SK-N-SH (cell line): ENCODE measurements around the gene DIPK1A. TPM values are rescaled to one million over a fixed set of nuclear protein-coding genes. Genes with fewer than 3 reads are reported as not detected.

Experiments
- CTCF ChIA-PET: fragments of 300-600, 350-600 bp; formaldehyde crosslinking; extraction: SDS; loops from one replicate; lab custom pipeline; 2021; lab: Yijun Ruan, JAX
- POLR2A ChIA-PET: fragments of 350-600 bp; sonication (Branson Sonifier 250); formaldehyde crosslinking; extraction: SDS; loops from one replicate; lab custom pipeline; 2020; ENCODE audit warnings: antibody characterized with exemption, inconsistent platforms; lab: Yijun Ruan, JAX
- DNase-seq: peaks from one replicate; pipeline ENCODE4 v3.0.0; 2012
- H2AFZ ChIP-seq: fragments of 200-600 bp; sonication (generic); 2 replicates; pipeline ENCODE4 v1.8.1; 2016; ENCODE audit warnings: antibody characterized with exemption, mild to moderate bottlenecking, low read depth
- H3F3A ChIP-seq: fragments of 200-600 bp; sonication (generic); replicated peaks from 2 replicates; pipeline ENCODE3; 2016; ENCODE audit warnings: antibody characterized with exemption, mild to moderate bottlenecking; ENCODE audit not compliant: insufficient read depth
- H3K27ac ChIP-seq, 2 experiments: fragments of 200-500 bp in 1 of 2; fragments of 200-600 bp in 1 of 2; sonication (Bioruptor generic) in 1 of 2; sonication (generic), shearing (Covaris generic) in 1 of 2; 2 replicates each; pipeline versions ENCODE4 v1.5.1 to v1.6.1; 2014 to 2016; ENCODE audit warnings: low read depth in 2 of 2, inconsistent platforms in 1 of 2, low read length in 1 of 2, mild to moderate bottlenecking in 1 of 2, mixed read lengths in 1 of 2
- H3K27me3 ChIP-seq: fragments of 200-600 bp; sonication (generic), shearing (Covaris generic); 2 replicates; pipeline ENCODE4 v1.6.1; 2016; ENCODE audit warnings: mixed run types; ENCODE audit not compliant: insufficient read depth
- H3K36me3 ChIP-seq, 2 experiments: fragments of 200-500 bp in 1 of 2; fragments of 200-600 bp in 1 of 2; sonication (Bioruptor generic) in 1 of 2; sonication (generic) in 1 of 2; replicated peaks in 1 of 2; 2 replicates each; pipeline versions ENCODE3 to v1.5.1; 2014 to 2016; ENCODE audit warnings: low read length in 1 of 2, mild to moderate bottlenecking in 1 of 2; ENCODE audit not compliant: insufficient read depth in 2 of 2, control insufficient read depth in 1 of 2
- H3K4me1 ChIP-seq, 2 experiments: fragments of 200-500 bp in 1 of 2; fragments of 200-600 bp in 1 of 2; sonication (Bioruptor generic) in 1 of 2; sonication (generic), shearing (Covaris generic) in 1 of 2; 2 replicates each; pipeline versions ENCODE4 v1.5.1 to v1.6.1; 2014 to 2016; ENCODE audit warnings: low read depth in 1 of 2, low read length in 1 of 2, mixed run types in 1 of 2; ENCODE audit not compliant: insufficient read depth in 2 of 2, control insufficient read depth in 1 of 2
- H3K4me2 ChIP-seq: fragments of 200-600 bp; sonication (generic), shearing (Covaris generic); 2 replicates; pipeline ENCODE4 v1.6.1; 2017; ENCODE audit warnings: mixed run types
- H3K4me3 ChIP-seq, 2 experiments: fragments of 200-500 bp in 1 of 2; fragments of 200-600 bp in 1 of 2; sonication (Bioruptor generic) in 1 of 2; sonication (generic), shearing (Covaris generic) in 1 of 2; 2 replicates each; pipeline versions ENCODE4 v1.5.1 to v1.8.1; 2014 to 2016; ENCODE audit warnings: low read depth in 2 of 2, inconsistent platforms in 1 of 2, low read length in 1 of 2, mild to moderate bottlenecking in 1 of 2, mixed read lengths in 1 of 2, moderate library complexity in 1 of 2
- H3K79me2 ChIP-seq: fragments of 200-600 bp; sonication (generic); 2 replicates; pipeline ENCODE4 v1.8.1; 2017; ENCODE audit warnings: mild to moderate bottlenecking; ENCODE audit not compliant: insufficient read depth
- H3K9ac ChIP-seq: fragments of 200-600 bp; sonication (generic); 2 replicates; pipeline ENCODE4 v1.6.1; 2017; ENCODE audit warnings: mixed run types
- H3K9me2 ChIP-seq: fragments of 200-600 bp; sonication (generic); 2 replicates; pipeline ENCODE4 v1.6.1; 2017; ENCODE audit warnings: mixed run types
- H3K9me3 ChIP-seq: fragments of 200-600 bp; sonication (generic); 2 replicates; pipeline ENCODE4 v1.6.1; 2017; ENCODE audit warnings: mixed run types, mild to moderate bottlenecking, moderate library complexity
- H4K20me1 ChIP-seq: fragments of 200-600 bp; sonication (generic); 2 replicates; pipeline ENCODE4 v1.6.1; 2017; ENCODE audit warnings: mild to moderate bottlenecking, mixed run types; ENCODE audit not compliant: insufficient read depth
- FOSL2 ChIP-seq: IDR thresholded peaks from 2 replicates; pipeline ENCODE4 v1.4.0; 2012; ENCODE audit warnings: low read depth, mild to moderate bottlenecking, moderate library complexity, borderline replicate concordance
- JUND ChIP-seq: IDR thresholded peaks from 2 replicates; pipeline ENCODE4 v1.4.0; 2012
- NRF1 ChIP-seq: IDR thresholded peaks from 2 replicates; pipeline ENCODE4 v1.6.1; 2012; ENCODE audit warnings: low read depth, mild to moderate bottlenecking, low read length
- RFX5 ChIP-seq: IDR thresholded peaks from 2 replicates; pipeline ENCODE4 v1.6.1; 2012; ENCODE audit warnings: mild to moderate bottlenecking, improper control_type of control experiment, low read length
- USF2 ChIP-seq: fragments of 150-350 bp; IDR thresholded peaks from 2 replicates; pipeline ENCODE4 v1.6.1; 2017; ENCODE audit warnings: antibody characterized with exemption, low read length, low read depth, borderline replicate concordance
- WGBS: methylation state at CpG from one replicate; pipeline ENCODE4 v1.1.6; 2017; ENCODE audit warnings: low lambda C conversion rate; 5-methylcytosine and 5-hydroxymethylcytosine counted together
- polyA plus RNA-seq, 3 experiments: library from polyadenylated mRNA; depleted of rRNA; stranded (reverse); fragments of >200 nt; gene quantifications; 2 replicates each; pipeline ENCODE4 v1.2.3, GENCODE V29; 2012
- TF ChIP-seq, protein P1 (sequence below): IDR thresholded peaks from 2 replicates; pipeline ENCODE4 v1.6.1; 2012; ENCODE audit warnings: mild to moderate bottlenecking, low read depth, low read length, moderate library complexity

DIPK1A gene
- polyA plus RNA-seq, 1 of the 3 experiments (the other 2 are of a cell fraction), result 3.4 TPM

DNA sequence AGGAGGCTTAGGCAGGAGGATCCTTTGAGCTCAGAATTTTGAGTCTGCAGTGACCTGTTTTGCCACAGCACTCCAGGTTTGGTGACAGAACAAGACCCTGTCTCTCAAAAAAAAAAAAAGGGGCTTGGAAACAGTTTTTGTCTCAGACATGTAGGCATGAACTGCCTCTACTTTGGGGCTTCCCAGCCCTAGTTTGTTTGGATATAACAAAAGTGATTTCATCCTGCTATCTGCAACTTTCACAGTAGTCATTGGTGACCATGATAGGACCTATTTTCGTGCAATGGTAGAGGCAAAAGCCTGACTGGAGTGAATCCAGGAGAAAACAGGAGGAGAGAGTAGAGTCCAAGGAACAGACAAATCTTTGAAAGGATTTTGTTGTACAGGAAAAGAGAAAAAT is 156.0 kb downstream of the DIPK1A start:
- H4K20me1 ChIP-seq, result no peaks in the 10 kb centered on the region
- H3K4me2 ChIP-seq, result peak overlapping the region; percentile 27; the same call in 1 of the 2 replicates
- CTCF ChIA-PET, result interaction anchor here (1.5 kb wide), 1 partner anchor 13 kb away, joined by 4 read pairs; no protein-coding TSS in a partner anchor
- no peaks in the 10 kb centered on the region for H3K9me3 ChIP-seq
- no peak overlapping the region for H2AFZ ChIP-seq
- DNase-seq, result no peak
- no peaks in the 10 kb centered on the region for H3K9me2 ChIP-seq
- H3K27me3 ChIP-seq, result no peaks in the 10 kb centered on the region
- TF ChIP-seq NRF1 (no peak), USF2 (no peak)
- TF ChIP-seq, all 33 proteins: peak for 0
- no peaks in the 10 kb centered on the region for H3K79me2 ChIP-seq
- no peaks in the 10 kb centered on the region for H3K36me3 ChIP-seq
- no peak overlapping the region for H3K9ac ChIP-seq
- H3K4me3 ChIP-seq, result no peak overlapping the region
- WGBS, result 58% methylated on average over 1 of the region's 1 CpG
- H3K27ac ChIP-seq, result peak overlapping the region in 1 of 2 experiments; percentile 17; a peak in 1 of 4 replicates
- H3F3A ChIP-seq, result peaks cover 3% of the 10 kb centered on the region
- POLR2A ChIA-PET, result no interaction called here
- H3K4me1 ChIP-seq, result peaks cover 0 to 5% of the 10 kb centered on the region in 2 experiments; a peak in 1 of 4 replicates

DNA sequence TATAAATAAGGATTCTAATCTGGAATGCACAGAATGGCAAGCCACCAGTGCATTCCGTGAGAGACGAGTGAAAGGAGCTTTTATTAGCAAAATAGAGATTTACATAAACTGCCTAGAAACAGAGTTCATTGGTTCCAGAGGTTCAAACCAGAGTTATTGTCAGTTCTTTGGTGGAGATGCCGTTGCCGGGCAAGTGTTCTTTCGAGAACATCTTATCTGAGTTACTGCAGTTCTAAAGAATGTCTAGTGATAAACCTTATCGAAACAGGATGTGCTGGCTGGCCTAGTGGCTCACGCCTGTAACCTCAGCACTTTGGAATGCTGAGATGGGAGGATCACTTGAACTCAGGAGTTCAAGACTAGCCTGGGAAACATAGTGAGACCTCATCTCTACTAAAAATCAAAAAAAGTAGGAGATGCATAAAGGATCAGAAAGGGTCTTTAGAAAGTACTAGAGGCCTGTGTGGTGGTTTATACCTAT is 156.5 kb downstream of the DIPK1A start:
- ChIA-PET CTCF (interaction anchor here (1.3 to 1.5 kb wide), 2 partner anchors 11 to 14 kb away, joined by 4 read pairs; no protein-coding TSS in a partner anchor), POLR2A (no interaction called here)
- Histone ChIP-seq H3K4me2 (peak overlapping the region; percentile 27; the same call in 1 of the 2 replicates), H3K9me3 (no peaks in the 10 kb centered on the region), H3K9me2 (no peaks in the 10 kb centered on the region), H3K4me1 (peaks cover 0 to 5% of the 10 kb centered on the region in 2 experiments; a peak in 1 of 4 replicates), H2AFZ (no peak overlapping the region), H4K20me1 (no peaks in the 10 kb centered on the region), H3K9ac (no peak overlapping the region), H3K27me3 (no peaks in the 10 kb centered on the region), H3K79me2 (no peaks in the 10 kb centered on the region), H3F3A (peaks cover 3% of the 10 kb centered on the region), H3K4me3 (no peak overlapping the region), H3K27ac (peak overlapping the region in 1 of 2 experiments; percentile 17; a peak in 1 of 4 replicates), H3K36me3 (no peaks in the 10 kb centered on the region)
- 53% methylated on average over 7 of the region's 7 CpGs for WGBS
- TF ChIP-seq, protein P1, sequence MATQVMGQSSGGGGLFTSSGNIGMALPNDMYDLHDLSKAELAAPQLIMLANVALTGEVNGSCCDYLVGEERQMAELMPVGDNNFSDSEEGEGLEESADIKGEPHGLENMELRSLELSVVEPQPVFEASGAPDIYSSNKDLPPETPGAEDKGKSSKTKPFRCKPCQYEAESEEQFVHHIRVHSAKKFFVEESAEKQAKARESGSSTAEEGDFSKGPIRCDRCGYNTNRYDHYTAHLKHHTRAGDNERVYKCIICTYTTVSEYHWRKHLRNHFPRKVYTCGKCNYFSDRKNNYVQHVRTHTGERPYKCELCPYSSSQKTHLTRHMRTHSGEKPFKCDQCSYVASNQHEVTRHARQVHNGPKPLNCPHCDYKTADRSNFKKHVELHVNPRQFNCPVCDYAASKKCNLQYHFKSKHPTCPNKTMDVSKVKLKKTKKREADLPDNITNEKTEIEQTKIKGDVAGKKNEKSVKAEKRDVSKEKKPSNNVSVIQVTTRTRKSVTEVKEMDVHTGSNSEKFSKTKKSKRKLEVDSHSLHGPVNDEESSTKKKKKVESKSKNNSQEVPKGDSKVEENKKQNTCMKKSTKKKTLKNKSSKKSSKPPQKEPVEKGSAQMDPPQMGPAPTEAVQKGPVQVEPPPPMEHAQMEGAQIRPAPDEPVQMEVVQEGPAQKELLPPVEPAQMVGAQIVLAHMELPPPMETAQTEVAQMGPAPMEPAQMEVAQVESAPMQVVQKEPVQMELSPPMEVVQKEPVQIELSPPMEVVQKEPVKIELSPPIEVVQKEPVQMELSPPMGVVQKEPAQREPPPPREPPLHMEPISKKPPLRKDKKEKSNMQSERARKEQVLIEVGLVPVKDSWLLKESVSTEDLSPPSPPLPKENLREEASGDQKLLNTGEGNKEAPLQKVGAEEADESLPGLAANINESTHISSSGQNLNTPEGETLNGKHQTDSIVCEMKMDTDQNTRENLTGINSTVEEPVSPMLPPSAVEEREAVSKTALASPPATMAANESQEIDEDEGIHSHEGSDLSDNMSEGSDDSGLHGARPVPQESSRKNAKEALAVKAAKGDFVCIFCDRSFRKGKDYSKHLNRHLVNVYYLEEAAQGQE, result no peak
- TF ChIP-seq RFX5 (peak; percentile 96), USF2 (no peak), FOSL2 (peak; percentile 18; the same call in 1 of the 2 replicates), JUND (peak; percentile 31; the same call in 1 of the 2 replicates)
- DNase-seq, result no peak
